Natural killer cell (primary cell): Measurements from ENCODE around the gene DCDC2. TPM values are rescaled to one million over a fixed set of nuclear protein-coding genes. Genes with fewer than 3 reads are reported as not detected.

Source experiments
- ATAC-seq, 3 donors: fragments of 150-1000 bp in 2 of 3; fragments of 200-7000 bp in 1 of 3; cut with Tn5 transposase; 1 replicate in 1 of 3; 2 replicates in 2 of 3; pipeline ENCODE4 v1.10.0; 2021; ENCODE audit warnings: mild to moderate bottlenecking in 2 of 3, moderate library complexity in 2 of 3
- DNase-seq, 2 donors: peaks; one replicate each; pipeline versions ENCODE4 v3.0.0 to v3.0.0-alpha.2; 2013 to 2021; ENCODE audit warnings: mixed read lengths in 1 of 2
- H3K27ac ChIP-seq: one replicate; pipeline ENCODE4 v1.5.1; 2013; ENCODE audit warnings: mild to moderate bottlenecking, low read length
- H3K27me3 ChIP-seq: one replicate; pipeline ENCODE4 v1.6.1; 2013; ENCODE audit warnings: low read length; ENCODE audit not compliant: control insufficient read depth, insufficient read depth
- H3K36me3 ChIP-seq: one replicate; pipeline ENCODE4 v1.6.1; 2013; ENCODE audit warnings: low read length; ENCODE audit not compliant: control insufficient read depth, insufficient read depth
- H3K4me1 ChIP-seq: one replicate; pipeline ENCODE4 v1.6.1; 2013; ENCODE audit warnings: low read length; ENCODE audit not compliant: control insufficient read depth, insufficient read depth
- H3K4me3 ChIP-seq: one replicate; pipeline ENCODE4 v1.5.1; 2013; ENCODE audit warnings: low read length
- H3K9me3 ChIP-seq: one replicate; pipeline ENCODE4 v1.6.1; 2013; ENCODE audit warnings: low read length; ENCODE audit not compliant: control insufficient read depth, insufficient read depth
- H3K27ac Mint-ChIP-seq, 2 donors: one replicate each; pipeline ENCODE4 v1.8.0; 2022; ENCODE audit warnings: mild to moderate bottlenecking in 2 of 2, mixed read lengths in 2 of 2, moderate library complexity in 1 of 2
- H3K27me3 Mint-ChIP-seq, 2 donors: one replicate each; pipeline ENCODE4 v1.8.0; 2022; ENCODE audit warnings: low read depth in 2 of 2, mixed read lengths in 2 of 2
- H3K36me3 Mint-ChIP-seq: one replicate; pipeline ENCODE4 v1.8.0; 2022; ENCODE audit warnings: mixed read lengths
- H3K4me1 Mint-ChIP-seq, 2 donors: one replicate each; pipeline ENCODE4 v1.8.0; 2022; ENCODE audit warnings: mixed read lengths in 2 of 2
- H3K4me3 Mint-ChIP-seq: one replicate; pipeline ENCODE4 v1.8.0; 2022; ENCODE audit warnings: mild to moderate bottlenecking, moderate library complexity, mixed read lengths
- H3K9me3 Mint-ChIP-seq, 2 donors: one replicate each; pipeline ENCODE4 v1.8.0; 2022; ENCODE audit warnings: mixed read lengths in 2 of 2
- WGBS: methylation state at CpG from one replicate; pipeline ENCODE4 v1.1.7; 2013; ENCODE audit warnings: missing lambda C conversion rate; ENCODE audit not compliant: insufficient coverage; 5-methylcytosine and 5-hydroxymethylcytosine counted together
- intact Hi-C: fragments of 100-400 bp; cut with micrococcal nuclease; formaldehyde crosslinking; loops from one replicate; pipeline ENCODE4 v1.14.2; 2022
- total RNA-seq, 4 donors: library from RNA; stranded (reverse); fragments of 120-200 nt in 1 of 4; gene quantifications; one replicate each; pipeline versions ENCODE4 v1.2.3 to v1.2.4, GENCODE V29; 2013 to 2022
- TF ChIP-seq, protein P1 (sequence below): fragments of 200-600 bp; IDR thresholded peaks from one replicate; pipeline ENCODE4 v1.8.0; 2022; ENCODE audit warnings: antibody characterized with exemption

DCDC2 gene
- total RNA-seq, 3 donors from 2014 or later (not counting 1 experiment from before 2014, with no cell fraction given) = not detected

DNA sequence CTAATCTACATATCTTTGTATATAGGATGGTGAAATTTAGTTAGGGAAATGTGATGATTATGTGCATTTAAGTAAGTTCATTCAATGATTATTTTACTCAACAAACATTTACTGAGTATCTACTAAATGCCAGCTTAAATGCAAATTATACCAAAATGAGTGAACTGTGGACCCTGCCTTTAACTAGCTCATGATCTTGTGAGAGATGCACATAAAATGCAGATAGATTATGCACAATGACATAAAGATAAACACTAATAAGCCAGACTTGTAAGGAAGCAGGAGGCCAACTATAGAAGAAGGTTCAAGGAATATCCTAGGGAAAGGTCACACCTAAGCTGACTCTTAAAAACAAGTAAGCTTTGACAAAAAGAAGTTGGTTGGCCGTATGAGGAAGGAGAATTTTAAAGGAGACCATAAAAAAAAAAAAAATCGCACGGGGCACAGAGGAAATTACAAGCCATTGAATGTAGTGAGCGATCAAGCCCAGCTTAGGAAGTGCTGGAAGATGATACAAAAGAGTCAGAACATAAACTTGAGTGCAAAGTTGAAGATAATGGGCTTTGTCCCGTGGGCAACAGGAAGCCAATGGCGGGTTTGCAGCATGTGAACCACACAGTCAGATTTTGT, 123.9 kb downstream of the DCDC2 start:
- H3K27ac ChIP-seq = no peak overlapping the region
- intact Hi-C loops = no loop called here
- Mint-ChIP-seq H3K4me1 (no peaks in the 10 kb centered on the region), H3K27me3 (peaks cover 6 to 10% of the 10 kb centered on the region in 2 donors), H3K4me3 (no peak overlapping the region), H3K27ac (no peak overlapping the region), H3K9me3 (peaks cover 3% of the 10 kb centered on the region in 2 donors), H3K36me3 (no peaks in the 10 kb centered on the region)
- no peak overlapping the region for H3K4me3 ChIP-seq
- H3K27me3 ChIP-seq = no peaks in the 10 kb centered on the region
- TF ChIP-seq, protein P1, sequence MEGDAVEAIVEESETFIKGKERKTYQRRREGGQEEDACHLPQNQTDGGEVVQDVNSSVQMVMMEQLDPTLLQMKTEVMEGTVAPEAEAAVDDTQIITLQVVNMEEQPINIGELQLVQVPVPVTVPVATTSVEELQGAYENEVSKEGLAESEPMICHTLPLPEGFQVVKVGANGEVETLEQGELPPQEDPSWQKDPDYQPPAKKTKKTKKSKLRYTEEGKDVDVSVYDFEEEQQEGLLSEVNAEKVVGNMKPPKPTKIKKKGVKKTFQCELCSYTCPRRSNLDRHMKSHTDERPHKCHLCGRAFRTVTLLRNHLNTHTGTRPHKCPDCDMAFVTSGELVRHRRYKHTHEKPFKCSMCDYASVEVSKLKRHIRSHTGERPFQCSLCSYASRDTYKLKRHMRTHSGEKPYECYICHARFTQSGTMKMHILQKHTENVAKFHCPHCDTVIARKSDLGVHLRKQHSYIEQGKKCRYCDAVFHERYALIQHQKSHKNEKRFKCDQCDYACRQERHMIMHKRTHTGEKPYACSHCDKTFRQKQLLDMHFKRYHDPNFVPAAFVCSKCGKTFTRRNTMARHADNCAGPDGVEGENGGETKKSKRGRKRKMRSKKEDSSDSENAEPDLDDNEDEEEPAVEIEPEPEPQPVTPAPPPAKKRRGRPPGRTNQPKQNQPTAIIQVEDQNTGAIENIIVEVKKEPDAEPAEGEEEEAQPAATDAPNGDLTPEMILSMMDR = no peak
- 48% methylated on average over 6 of the region's 6 CpGs for WGBS
- DNase-seq = no peak
- H3K9me3 ChIP-seq = no peaks in the 10 kb centered on the region
- ATAC-seq = no peak
- peaks cover 3% of the 10 kb centered on the region for H3K4me1 ChIP-seq
- no peaks in the 10 kb centered on the region for H3K36me3 ChIP-seq

DNA sequence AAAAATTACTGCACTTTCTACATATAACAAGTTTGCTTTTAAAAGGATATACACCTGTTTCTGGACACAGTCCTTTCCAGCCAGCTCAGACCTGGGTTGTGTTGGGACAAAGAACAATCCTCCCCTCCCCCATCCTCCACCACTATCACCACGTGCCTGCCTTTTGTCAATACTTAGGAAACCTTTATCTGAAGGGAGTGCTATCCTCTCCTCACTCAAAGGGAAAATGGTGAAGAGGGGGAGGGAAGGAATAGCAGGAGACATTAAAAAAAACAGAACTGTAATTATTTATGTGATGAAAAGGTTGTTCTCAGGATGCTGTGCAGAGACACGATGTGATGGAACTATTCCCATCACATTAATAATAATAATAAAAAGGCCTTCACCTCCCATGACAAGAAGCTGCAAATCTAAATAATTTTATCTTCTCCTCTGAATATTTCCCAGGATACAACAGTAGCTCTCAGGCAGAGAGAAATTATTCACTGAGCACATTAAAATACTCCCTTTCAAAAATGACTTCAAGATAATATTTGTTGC, 126.4 kb downstream of the DCDC2 start:
- Mint-ChIP-seq H3K4me3 (no peak overlapping the region), H3K4me1 (no peaks in the 10 kb centered on the region), H3K27me3 (peaks cover 9 to 10% of the 10 kb centered on the region in 2 donors), H3K9me3 (no peaks in the 10 kb centered on the region), H3K36me3 (no peaks in the 10 kb centered on the region), H3K27ac (no peak overlapping the region)
- DNase-seq (no peak), ATAC-seq (no peak)
- Histone ChIP-seq H3K27me3 (no peaks in the 10 kb centered on the region), H3K4me1 (peaks cover 3% of the 10 kb centered on the region), H3K9me3 (no peaks in the 10 kb centered on the region), H3K4me3 (no peak overlapping the region), H3K27ac (no peak overlapping the region), H3K36me3 (no peaks in the 10 kb centered on the region)
- TF ChIP-seq, protein P1 = no peak
- intact Hi-C loops = no loop called here
- WGBS = no CpG with 5 or more reads among the region's 2 CpGs

DNA sequence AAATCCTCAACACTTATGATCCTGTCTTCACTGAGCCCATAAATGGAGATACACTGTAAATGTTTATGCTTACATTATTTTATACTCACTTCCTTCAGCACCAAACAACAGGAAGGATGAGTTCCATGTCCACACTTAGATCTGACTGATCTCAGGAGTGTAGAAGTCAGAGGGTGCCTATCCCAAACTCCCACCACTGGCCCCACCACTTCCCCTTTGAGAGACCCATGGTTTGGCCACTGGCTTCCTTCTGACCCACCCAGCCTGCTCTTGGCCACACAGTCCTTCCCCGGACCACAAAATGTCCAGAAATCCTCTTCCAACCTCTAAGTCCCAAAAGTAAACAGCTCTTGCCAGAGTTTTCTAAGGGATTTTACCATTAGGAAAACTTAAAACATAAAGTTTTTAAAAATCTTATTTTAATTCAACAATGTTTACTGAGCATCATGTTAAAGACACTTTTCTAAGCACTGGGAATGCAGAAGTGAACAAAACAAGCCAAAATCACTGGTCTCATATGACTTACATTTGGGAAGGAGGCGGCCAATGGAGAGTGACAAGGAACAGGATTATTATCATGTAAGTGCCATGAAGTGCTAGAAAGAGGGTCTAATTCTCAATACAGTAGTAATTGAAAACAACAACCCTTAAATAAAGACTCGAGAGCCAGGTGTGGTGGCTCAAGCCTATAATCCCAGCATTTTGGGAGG, 128.0 kb downstream of the DCDC2 start:
- intact Hi-C loops = no loop called here
- H3K27me3 Mint-ChIP-seq = peaks cover 10 to 11% of the 10 kb centered on the region in 2 donors
- no peak for ATAC-seq
- no peaks in the 10 kb centered on the region for H3K9me3 Mint-ChIP-seq
- H3K27ac Mint-ChIP-seq = no peak overlapping the region
- no peaks in the 10 kb centered on the region for H3K36me3 Mint-ChIP-seq
- H3K27ac ChIP-seq = no peak overlapping the region
- H3K4me1 Mint-ChIP-seq = no peaks in the 10 kb centered on the region
- H3K9me3 ChIP-seq = no peaks in the 10 kb centered on the region
- H3K4me3 ChIP-seq = no peak overlapping the region
- no peak overlapping the region for H3K4me3 Mint-ChIP-seq
- H3K36me3 ChIP-seq = no peaks in the 10 kb centered on the region
- peaks cover 3% of the 10 kb centered on the region for H3K4me1 ChIP-seq
- TF ChIP-seq, protein P1 = no peak
- DNase-seq = no peak
- H3K27me3 ChIP-seq = no peaks in the 10 kb centered on the region
- 50% methylated on average over 2 of the region's 3 CpGs for WGBS
